Neural crest cell (in vitro differentiated cells): ENCODE data around the gene PSMB8. TPM values are rescaled to one million over a fixed set of nuclear protein-coding genes. Genes with fewer than 3 reads are reported as not detected.

ENCODE experiments used
- DNase-seq: peaks from one replicate; pipeline ENCODE4 v3.0.0; 2021; ENCODE audit warnings: low read depth, mixed read lengths, low spot score
- H3K27ac Mint-ChIP-seq: one replicate; pipeline ENCODE4 v1.8.0; 2021; ENCODE audit warnings: mild to moderate bottlenecking, mixed read lengths; ENCODE audit not compliant: unreplicated experiment
- H3K27me3 Mint-ChIP-seq: 2 replicates; pipeline ENCODE4 v1.8.0; 2021; ENCODE audit warnings: low read depth, mild to moderate bottlenecking, mixed read lengths
- H3K36me3 Mint-ChIP-seq: 2 replicates; pipeline ENCODE4 v1.8.0; 2021; ENCODE audit warnings: low read depth, mild to moderate bottlenecking, mixed read lengths
- H3K4me1 Mint-ChIP-seq: 2 replicates; pipeline ENCODE4 v1.8.0; 2021; ENCODE audit warnings: mixed read lengths
- H3K4me3 Mint-ChIP-seq: one replicate; pipeline ENCODE4 v1.8.0; 2021; ENCODE audit warnings: mild to moderate bottlenecking, mixed read lengths
- H3K9me3 Mint-ChIP-seq: 2 replicates; pipeline ENCODE4 v1.8.0; 2021; ENCODE audit warnings: mixed read lengths
- CTCF ChIP-seq: fragments of 200-600 bp; sonication (generic); conservative IDR thresholded peaks from 2 replicates; pipeline ENCODE4 v1.5.0; 2021; ENCODE audit warnings: antibody characterized with exemption, mild to moderate bottlenecking
- total RNA-seq: library from RNA; stranded (reverse); gene quantifications from 2 replicates; pipeline ENCODE4 v1.2.1, GENCODE V29; 2021

The PSMB8 gene
- total RNA-seq, 1 donor from 2014 or later, result 1.1 TPM

GRCh38 chr6:32799168-32799567 lies 44.7 kb downstream of the PSMB8 start:
- Mint-ChIP-seq H3K27ac (no peak overlapping the region), H3K9me3 (peaks cover 2% of the 10 kb centered on the region), H3K4me3 (no peak overlapping the region), H3K27me3 (peaks cover 89% of the 10 kb centered on the region), H3K4me1 (peaks cover 9% of the 10 kb centered on the region), H3K36me3 (peaks cover 2% of the 10 kb centered on the region)
- no peak for DNase-seq
- no peak for TF ChIP-seq CTCF

GRCh38 chr6:32796848-32797776 lies 46.7 kb downstream of the PSMB8 start:
- Mint-ChIP-seq H3K27me3 (peaks cover 89% of the 10 kb centered on the region), H3K27ac (no peak overlapping the region), H3K9me3 (peaks cover 2% of the 10 kb centered on the region), H3K4me3 (peak overlapping the region; percentile 70), H3K36me3 (peaks cover 2% of the 10 kb centered on the region), H3K4me1 (peaks cover 9% of the 10 kb centered on the region)
- DNase-seq, result peak; percentile 90
- TF ChIP-seq CTCF, result peak; percentile 90

GRCh38 chr6:32794510-32794909 lies 49.3 kb downstream of the PSMB8 start:
- no peak overlapping the region for H3K4me3 Mint-ChIP-seq
- H3K36me3 Mint-ChIP-seq, result peaks cover 2% of the 10 kb centered on the region
- H3K27me3 Mint-ChIP-seq, result peaks cover 91% of the 10 kb centered on the region
- no peak for DNase-seq
- H3K4me1 Mint-ChIP-seq, result peaks cover 9% of the 10 kb centered on the region
- peaks cover 2% of the 10 kb centered on the region for H3K9me3 Mint-ChIP-seq
- no peak for TF ChIP-seq CTCF
- H3K27ac Mint-ChIP-seq, result no peak overlapping the region

GRCh38 chr6:32792901-32793435 lies 50.9 kb downstream of the PSMB8 start:
- DNase-seq, result no peak
- no peak overlapping the region for H3K27ac Mint-ChIP-seq
- no peaks in the 10 kb centered on the region for H3K9me3 Mint-ChIP-seq
- no peak overlapping the region for H3K4me3 Mint-ChIP-seq
- peaks cover 86% of the 10 kb centered on the region for H3K27me3 Mint-ChIP-seq
- no peak for TF ChIP-seq CTCF
- peaks cover 9% of the 10 kb centered on the region for H3K4me1 Mint-ChIP-seq
- H3K36me3 Mint-ChIP-seq, result no peaks in the 10 kb centered on the region

Other genes with a start within 250 kb of the PSMB8 start
- not detected in 2 replicates for gene HLA-DQA1, start 206.6 kb downstream of the PSMB8 start, total RNA-seq
- 0.18 and 0.23 TPM in 2 replicates for gene HLA-DQB1, start 177.4 kb downstream of the PSMB8 start, total RNA-seq
- gene HLA-DQA2, start 102.7 kb downstream of the PSMB8 start, total RNA-seq, result not detected in 2 replicates
- not detected in 2 replicates for gene HLA-DQB2, start 80.5 kb downstream of the PSMB8 start, total RNA-seq
- 0.28 TPM in 1 of 2 replicates, not detected in the other for gene HLA-DOB, start 27.0 kb downstream of the PSMB8 start, total RNA-seq
- gene TAP2, start 5.3 kb downstream of the PSMB8 start, total RNA-seq, result 18.0 and 18.2 TPM in 2 replicates
- 2.7 and 2.8 TPM in 2 replicates for gene TAP1, start 9.7 kb upstream of the PSMB8 start, total RNA-seq
- gene PSMB9, start 10.1 kb upstream of the PSMB8 start, total RNA-seq, result not detected in 2 replicates
- gene HLA-DMB, start 97.0 kb upstream of the PSMB8 start, total RNA-seq, result 0.59 and 0.63 TPM in 2 replicates
- gene HLA-DMA, start 109.0 kb upstream of the PSMB8 start, total RNA-seq, result 0.89 and 1.7 TPM in 2 replicates
- 312 and 329 TPM in 2 replicates for gene BRD2, start 124.5 kb upstream of the PSMB8 start, total RNA-seq
- gene HLA-DOA, start 165.5 kb upstream of the PSMB8 start, total RNA-seq, result 1.7 and 2.8 TPM in 2 replicates
- 1.8 and 3.4 TPM in 2 replicates for gene HLA-DPA1, start 229.6 kb upstream of the PSMB8 start, total RNA-seq
- gene HLA-DPB1, start 231.9 kb upstream of the PSMB8 start, total RNA-seq, result 18.7 and 20.4 TPM in 2 replicates